HUDEP-2 (cell line): ENCODE measurements around the gene PRKAG2.
"Not testable (repeated sequence)": the region's sequence is repeated elsewhere in the genome, so short reads cannot be mapped to it uniquely, and the experiment has no call there.

Source experiments
- DNase-seq, 76 experiments: peaks; one replicate each; lab custom pipeline; 2025; ENCODE audit not compliant: unreplicated experiment in 76 of 76; lab: John Stamatoyannopoulos, UW

PRKAG2 gene

DNA sequence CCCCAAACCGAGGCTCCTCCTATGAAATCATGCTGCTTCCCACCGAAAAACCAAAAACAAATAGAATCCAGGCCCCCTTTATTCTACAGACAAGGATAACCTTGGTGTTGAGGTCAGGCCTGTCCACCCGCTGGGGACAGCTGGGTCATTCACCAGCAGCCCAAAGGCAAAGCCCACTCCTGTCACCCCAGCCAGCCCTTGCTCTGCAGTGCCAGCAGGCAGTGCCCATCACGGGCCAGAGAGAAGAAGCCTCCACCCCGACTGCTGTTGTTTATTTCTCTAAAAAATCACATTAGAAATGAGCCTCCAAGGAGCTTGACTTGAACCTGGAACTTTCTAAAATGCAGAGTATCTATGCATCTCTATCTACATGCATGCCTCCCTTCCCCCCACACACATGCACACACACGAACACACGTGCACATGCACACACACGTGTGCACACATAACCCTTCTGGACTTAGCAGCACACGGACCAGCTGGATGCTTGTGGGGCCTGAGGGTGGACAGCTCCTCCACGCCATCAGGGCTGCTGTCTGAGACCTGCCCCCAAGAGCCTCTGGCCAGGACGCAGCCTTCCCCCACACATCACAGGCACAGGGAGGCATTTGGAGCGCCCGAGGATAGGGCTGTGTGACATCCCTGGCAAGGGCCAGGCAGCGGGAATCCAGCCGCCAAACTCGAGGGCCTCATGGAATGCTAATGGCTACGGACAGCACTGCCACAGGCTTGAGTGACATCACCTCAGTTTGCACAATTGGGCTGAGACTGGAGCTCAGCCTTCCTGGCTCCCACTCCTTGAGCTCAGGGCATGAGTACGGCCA, 22.8 kb downstream of the PRKAG2 start:
- no peak for DNase-seq

DNA sequence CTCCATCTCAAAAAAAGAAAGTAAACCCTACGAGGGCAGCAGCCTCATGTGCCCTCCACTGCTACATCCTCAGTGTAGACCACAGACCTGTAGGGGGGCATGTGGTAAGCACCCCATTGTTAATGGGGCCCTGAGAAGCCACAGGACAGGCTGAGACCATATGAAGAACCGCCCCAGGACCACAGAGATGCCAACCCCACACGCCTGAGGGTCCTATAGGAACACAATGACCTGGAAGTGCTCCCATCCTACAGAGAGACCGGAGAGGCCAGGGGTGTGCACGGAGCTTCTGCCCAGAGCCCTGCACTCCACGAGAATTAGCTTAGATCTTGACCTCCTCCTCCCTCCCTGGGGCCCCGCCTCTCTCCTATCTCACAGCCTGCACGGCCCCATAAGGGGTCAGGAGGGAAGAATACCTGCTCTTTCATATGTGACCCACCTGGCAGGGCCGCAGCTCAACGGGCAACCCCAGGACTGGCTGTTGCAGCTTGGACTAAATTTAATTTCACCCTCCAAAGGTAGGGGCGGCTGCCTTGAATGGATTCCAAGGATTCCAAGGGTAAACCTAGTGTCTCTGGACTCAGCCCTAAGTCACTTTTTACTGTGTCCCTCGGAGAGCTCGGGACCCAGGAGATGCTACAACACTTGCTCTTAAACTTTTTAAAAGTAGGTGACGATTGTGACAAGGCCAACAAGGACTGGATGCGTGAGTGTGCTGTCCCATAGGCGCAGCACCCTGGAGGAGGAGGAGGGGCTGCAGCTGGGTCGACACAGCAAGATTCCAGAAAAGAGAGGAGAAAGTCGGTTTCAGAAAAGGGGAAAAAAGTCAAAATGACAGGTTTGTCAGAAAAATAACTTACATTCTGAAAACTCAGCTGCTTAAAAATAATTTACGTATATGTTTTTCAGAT, 24.2 kb downstream of the PRKAG2 start:
- DNase-seq, result no peak

DNA sequence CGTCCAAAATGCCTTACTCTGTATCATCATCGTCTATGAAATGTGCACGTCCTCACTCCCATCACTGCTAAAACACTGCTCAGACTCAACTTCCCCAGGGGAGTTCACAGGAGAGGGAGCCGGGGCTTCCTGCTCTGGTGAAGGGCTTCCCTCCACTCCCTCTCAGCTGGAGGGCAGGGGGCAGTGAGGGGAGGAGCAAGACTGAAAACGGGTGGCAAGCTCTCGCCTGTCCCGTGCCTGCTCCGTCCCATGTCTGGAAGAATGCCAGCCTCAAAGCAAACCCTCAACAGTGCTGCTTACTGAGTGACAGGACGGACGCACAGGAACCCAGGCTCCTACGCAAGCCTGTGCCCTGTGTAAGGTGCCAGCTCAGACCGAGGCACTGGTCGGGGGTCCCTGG, 25.1 kb downstream of the PRKAG2 start:
- DNase-seq, result no peak

DNA sequence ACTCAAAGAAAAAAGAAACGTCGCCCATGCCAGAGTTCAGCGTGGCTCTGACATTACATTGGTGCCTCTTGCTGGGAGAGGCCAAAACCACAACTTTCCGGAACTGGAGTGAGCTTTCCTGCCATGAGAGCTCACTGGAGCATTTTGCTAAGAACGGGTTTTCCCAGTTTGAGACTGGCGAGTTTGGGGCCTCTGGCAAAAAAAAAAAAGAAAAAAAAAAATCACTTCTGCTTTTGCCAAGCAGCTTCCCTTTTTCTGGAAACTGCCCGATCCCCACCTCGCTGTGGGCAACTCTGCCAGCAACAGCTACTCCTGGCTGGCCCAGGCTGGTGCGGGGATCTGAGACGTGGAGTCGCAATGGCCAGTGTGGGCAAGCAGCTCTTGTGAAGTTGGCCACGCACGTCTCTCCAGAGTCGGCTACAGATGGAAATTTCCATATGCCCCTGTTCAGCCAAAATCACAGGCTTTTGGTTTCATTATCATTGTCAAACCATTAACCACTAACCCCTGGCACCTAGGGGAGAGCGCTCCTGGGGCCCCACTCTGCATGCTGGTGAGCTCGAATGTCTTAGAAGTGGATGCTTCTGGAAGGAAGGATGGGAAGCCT, 25.7 kb downstream of the PRKAG2 start:
- no peak for DNase-seq

DNA sequence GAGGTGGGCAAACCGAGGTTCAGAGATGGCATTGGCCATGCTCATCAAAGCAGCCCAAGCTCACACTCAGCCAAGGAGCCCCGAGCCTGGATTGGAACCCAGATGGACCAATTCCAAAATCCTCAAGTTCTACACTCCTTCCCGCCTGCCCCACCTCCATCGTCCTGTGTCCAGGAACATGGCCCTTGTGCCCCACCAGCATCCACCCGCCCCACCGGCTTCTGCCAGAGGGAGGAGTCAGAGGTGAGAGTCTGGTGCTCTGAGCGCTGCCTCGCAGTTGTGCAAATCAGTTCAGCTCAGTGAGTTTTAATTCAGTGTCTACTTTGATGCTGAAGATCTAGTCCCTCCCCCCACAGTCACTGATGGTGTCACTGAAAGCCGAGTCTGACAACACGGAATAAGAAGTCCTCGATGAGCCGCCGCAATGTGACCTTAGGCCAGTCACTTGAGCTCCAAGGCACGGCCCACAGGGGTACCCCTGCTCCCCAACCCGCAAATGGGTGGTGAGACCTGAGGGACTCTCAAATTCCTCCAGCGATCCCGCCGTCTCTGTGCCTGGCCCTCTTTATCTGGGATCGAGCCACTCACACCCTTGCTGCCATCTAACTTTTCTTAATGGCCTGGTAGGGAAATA, 26.3 kb downstream of the PRKAG2 start:
- no peak for DNase-seq

DNA sequence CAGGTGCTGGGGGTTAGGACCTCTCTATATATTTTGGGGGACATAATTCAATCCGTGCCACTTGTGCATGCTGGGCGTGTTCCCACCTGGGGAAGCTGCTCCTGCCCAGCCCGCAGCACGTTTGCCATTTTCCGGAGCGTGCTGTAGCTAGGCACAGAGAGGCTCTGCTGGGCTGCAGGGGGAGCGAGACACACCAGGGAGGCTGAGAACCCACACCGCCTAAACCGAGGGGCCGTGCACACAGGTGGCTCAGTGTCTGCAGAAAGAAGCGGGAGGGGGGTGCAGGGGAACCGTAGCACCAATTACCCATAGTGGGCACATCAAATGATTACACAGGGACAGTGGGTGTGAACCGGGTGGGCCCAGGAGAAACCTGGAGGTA, 27.0 kb downstream of the PRKAG2 start:
- DNase-seq, result no peak

DNA sequence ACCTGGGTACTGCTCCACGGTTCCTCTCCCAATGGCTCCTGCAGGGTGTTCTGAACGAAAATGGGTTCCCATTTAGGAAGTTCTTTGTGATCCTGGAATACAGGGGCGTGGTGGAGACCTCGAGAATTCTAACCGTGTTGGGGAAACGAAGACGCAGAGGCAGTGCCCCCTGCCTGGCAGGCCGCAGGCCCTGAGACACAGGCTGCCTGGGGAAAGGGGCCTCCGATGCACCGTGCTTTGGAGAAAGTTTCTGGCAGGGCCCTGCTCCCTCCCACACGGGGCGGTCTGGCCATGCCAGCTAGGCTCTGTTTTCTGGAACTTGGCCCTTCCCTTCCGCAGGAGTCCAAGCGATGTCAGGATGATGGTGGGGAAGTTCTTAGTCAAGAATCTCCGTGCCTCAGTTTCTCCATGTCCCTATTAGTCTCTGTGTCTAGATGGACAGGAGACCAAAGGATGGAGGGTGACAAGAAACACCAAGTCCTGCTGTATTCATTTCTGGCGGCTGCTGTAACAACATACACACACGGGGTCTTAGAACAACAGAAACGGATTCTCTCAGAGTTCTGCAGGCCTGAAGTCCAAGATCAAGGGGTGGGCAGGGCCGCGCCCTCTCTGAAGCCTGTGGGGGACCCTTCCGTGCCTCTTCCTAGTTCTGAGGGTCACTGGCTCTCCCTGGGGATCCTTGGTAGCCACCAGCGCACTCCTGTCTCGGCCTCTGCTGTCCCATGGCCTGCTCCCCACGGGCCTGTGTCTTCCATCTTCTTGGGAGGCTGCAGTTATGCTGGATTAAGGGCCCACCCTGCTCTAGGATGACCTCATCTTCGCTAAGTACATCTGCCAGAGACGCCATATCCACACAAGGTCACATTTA, 27.7 kb downstream of the PRKAG2 start:
- no peak for DNase-seq

DNA sequence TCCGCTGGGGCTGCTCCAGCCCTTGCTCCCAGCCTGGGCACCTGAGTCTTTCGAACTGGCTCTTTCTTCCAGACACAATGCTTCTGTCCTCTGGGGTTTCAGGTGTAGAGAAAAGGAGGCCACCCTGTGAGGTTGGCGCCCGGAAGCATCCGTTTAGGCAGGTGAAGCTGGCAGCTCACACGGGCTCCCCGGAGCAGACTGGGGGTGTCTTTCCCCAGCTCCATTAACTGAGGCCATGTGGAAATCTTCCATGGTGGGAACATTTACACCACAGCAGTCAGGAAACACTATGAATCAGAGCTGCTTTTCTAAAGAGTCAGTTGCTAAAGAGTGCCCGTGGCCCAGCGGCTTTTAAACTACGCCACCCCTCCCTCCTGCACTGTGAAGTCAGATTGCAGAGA, 29.2 kb downstream of the PRKAG2 start:
- DNase-seq, result no peak

DNA sequence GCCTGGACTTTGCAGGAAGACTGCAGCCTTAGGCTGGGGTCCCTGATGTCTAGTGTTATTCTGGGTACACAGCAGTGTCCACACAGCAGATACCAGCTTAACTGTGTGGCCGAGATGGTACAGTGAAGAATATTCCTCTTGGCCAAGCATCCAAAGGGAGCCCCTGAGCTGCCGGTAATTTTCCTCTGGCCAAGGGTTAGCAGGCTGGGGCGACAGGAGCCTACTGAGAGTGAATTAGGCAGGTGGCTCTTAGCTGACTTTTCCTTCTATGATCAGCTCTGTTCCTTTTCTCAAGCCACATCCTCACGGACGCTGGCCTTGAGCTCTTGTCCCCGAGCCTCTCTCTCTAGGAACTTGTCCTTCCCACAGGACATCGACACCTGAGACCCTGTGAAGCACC, 29.8 kb downstream of the PRKAG2 start:
- no peak for DNase-seq

DNA sequence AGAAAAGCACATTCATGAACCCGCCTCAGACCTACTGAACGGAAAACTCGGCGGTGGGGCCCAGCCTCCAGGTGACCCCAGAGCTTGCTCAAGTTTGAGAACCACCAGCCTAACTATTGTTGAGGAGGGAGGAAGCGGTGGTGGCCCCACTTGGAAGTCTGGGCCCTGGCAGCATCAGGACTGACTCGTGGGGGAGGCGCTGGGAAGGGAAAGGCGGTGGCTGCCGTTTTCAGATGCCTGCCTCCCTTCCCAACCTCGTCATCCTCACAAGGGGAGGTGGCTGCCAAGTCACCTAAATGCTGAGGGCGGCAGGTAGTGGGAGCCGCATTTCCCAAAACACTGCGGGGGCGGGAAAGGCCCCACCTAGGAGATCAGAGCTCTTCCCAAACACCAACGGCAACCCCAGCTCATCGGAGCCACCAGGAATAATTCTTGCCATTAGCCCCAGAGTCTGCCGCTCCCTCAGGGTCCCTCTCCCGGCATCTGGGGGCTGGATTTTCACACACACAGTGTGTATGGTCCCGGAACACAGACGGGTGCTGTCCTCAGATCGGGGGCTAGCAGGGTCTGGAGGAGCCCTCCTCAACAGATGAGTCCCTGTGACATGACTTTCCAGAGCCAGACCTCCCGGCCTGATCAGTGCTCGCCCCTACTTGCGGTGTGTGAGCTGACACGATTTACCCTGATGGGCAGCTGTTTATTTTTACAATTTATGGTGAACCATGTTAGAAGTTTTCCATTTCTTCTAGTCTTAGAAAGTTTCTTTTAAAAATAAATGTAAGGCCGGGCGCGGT, 31.3 kb downstream of the PRKAG2 start:
- no peak for DNase-seq

DNA sequence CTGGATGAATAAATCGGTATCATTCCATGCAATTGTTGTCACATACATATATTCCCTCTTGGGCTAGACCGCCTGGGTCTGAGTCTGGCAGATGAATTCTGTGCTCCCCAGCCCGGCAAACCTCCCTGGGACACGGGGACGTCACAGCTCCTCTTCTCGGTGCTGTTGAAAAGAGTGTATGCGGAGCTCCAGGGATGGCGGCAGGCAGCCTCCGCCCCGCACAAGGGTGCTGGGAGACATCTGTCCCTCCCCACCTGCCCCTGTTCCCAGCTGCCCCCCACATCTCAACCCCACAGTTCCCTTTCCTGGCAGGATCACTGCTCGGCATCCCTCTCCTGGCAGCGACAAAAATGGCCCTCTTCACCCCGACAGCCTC, 32.1 kb downstream of the PRKAG2 start:
- no peak for DNase-seq

DNA sequence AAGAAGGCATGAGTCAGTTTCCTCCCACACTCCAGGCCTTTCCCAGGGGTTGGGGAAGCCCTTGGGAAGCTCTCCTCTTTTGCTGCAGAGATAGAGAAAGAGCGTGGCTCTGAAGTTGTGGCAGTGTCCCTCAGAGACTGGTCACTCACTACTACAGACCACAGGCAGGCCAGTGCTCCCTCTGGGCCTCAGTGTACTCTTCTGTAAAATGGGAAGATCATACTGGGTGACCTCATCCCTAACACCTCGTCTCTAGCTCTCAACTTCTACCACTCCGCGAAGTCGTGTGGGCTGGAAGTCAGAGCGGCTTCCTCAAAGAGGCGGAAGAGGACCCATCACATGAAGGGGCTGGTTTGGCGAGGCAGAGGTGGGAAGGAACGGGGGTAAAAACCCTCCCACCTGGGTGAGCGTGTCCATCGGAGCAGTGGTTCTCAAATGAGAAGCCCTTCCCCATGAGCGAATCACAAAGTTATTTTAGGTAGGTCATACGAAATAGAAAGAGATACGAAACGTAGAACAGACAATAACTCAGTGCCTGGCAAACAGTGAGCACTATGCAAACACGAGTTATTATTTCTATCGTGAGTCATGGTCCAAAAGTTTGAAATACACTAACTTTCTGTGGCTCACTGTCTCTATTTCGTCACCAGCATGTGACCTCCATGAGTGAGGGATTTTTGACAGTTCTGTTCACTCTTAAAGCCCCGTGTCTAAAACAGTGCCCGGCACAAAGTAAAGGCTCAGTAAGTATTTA, 32.7 kb downstream of the PRKAG2 start:
- DNase-seq, result no peak

DNA sequence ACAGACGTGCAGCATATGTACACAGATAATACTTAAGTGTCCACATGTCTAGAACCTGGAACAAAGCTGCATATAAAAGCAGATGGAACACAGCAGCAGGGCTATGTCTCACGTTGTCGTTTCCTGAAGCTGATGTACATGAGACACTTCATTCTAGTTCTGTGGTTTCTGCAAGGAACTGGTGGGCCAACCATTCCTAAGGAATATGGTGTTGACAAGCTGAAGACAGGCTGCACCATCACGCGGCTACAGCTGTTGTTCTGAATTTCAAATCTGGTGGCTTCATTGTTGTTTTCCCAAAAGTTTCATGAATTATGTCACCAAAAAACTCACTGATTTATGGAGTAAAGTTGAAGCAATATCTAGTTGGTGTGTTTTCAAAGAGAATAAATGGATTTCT, 33.7 kb downstream of the PRKAG2 start:
- no peak for DNase-seq

DNA sequence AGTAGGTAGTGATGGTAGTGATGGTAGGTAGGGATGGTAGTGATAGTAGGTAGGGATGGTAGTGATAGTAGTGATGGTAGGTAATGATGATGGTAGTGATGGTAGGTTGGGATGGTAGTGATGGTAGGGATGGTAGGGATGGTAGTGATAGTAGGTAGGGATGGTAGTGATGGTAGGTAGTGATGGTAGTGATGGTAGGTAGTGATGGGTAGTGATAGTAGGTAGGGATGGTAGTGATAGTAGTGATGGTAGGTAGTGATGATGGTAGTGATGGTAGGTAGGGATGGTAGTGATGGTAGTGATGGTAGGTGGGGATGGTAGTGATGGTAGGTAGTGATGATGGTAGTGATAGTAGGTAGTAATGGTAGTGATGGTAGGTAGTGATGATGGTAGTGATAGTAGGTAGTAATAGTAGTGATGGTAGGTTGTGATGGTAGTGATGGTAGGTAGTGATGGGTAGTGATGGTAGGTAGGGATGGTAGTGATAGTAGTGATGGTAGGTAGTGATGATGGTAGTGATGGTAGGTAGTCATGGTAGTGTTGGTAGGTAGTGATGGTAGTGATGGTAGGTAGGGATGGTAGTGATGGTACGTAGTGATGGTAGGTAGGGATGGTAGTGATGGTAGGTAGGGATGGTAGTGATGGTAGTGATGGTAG, 35.4 kb downstream of the PRKAG2 start:
- DNase-seq, result not testable (repeated sequence)

DNA sequence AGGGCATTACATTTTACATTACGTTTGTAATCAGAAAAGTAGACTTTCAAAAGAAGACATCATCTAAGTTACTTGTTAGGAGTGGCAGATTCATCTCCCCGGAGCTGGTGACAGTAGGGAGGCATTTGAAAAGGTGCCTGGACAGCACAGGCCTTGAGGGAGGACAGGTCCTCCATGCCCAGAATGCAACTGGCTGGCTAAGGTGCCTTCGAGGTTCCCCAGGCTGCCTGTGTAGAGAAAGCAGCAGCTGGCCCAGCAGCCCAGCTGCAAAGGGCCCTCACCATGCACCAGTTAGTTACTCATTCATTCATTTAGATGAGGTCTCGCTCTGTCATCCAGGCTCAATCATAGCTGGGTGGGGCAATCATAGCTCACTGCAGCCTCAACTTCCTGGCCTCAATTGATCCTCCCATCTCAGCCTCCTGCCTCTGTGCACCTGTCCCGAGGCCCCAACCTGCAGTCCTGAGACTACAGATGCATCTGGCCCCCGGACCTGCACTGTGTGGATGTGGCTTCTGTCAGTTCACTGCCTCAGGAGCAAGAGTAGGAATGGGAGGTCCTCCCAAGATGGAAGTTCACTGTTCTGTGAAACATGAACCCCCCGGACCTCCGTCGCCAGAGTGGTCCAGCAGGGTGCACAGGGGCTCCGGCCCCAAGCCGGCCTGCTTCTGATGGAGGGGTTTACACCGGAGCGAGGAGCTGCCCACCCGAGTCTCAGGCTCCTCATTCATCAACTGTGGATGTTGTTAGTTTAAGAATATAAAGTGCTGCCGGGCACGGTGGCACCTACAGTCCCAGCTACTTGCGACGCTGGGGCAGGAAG, 36.6 kb downstream of the PRKAG2 start:
- no peak for DNase-seq

DNA sequence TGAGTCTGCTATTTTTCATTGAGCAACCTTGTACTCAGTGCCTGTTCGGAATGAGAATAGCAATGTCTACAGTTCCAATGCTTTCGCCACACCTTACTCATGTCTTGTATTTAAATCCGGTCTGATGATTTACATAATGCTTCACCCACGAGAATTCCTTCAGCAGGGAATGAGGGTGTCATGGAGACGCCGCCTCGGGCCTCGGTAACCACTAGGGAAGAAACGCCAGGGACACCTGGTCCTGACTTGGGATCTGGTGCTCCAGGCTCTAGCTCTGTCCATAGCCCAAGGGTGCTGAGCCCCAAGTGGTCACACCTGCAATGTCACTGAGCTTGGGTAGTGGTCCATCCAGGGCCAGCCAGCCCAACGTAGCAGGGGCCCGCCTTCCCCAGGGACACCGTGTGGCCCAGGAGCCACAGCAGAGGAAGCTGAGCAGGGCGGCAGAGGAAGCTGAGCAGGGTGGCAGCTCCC, 37.4 kb downstream of the PRKAG2 start:
- DNase-seq, result no peak

DNA sequence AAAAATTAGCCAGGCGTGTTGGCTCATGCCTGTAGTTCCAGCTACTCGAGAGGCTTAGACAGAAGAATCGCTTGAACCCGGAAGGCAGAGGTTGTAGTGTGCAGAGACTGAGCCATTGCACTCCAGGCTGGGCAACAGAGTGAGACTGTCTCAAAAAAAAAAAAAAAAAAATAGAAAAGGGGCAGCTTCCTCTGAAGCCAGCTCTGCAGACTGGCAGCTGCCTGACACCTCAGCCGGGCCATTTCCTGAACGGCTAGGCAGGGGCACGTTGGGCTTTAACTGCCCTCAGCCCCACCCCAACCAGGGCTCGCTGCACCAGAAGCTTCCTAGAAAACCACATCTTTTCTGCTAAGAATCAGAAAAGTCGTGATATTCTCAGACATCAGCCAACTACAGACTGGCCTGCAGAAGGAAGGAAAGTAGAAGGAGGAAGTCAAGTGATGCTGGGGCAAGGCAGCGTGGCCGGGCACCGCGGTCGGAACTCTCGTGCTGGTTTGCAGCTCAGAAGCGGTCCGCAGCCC, 38.0 kb downstream of the PRKAG2 start:
- no peak for DNase-seq
